H9 (cell line): ENCODE data around the gene NCOA1. TPM values are rescaled to one million over a fixed set of nuclear protein-coding genes. Genes with fewer than 3 reads are reported as not detected.

Experiments used
- DNase-seq: peaks from one replicate; pipeline ENCODE4 v3.0.0-alpha.2; 2017
- H2AFZ ChIP-seq: one replicate; pipeline ENCODE4 v1.6.1; 2013; ENCODE audit warnings: mild to moderate bottlenecking, low read length, control low read depth, moderate library complexity
- H2AK5ac ChIP-seq: 2 replicates; pipeline ENCODE4 v1.6.1; 2013; ENCODE audit warnings: low read length, control low read depth, mixed read lengths; ENCODE audit not compliant: insufficient read length
- H2BK120ac ChIP-seq: one replicate; pipeline ENCODE4 v1.6.1; 2013; ENCODE audit warnings: low read depth, mild to moderate bottlenecking, low read length, control low read depth, inconsistent platforms; ENCODE audit not compliant: poor library complexity, severe bottlenecking
- H2BK12ac ChIP-seq: 2 replicates; pipeline ENCODE4 v1.6.1; 2013; ENCODE audit warnings: low read length, control low read depth, mixed read lengths, low read depth; ENCODE audit not compliant: insufficient read length
- H2BK15ac ChIP-seq: 2 replicates; pipeline ENCODE4 v1.6.1; 2013; ENCODE audit warnings: low read depth, low read length, control low read depth
- H2BK20ac ChIP-seq: one replicate; pipeline ENCODE4 v1.6.1; 2013; ENCODE audit warnings: low read depth, mild to moderate bottlenecking, low read length, control low read depth, inconsistent platforms; ENCODE audit not compliant: poor library complexity, severe bottlenecking
- H2BK5ac ChIP-seq: 2 replicates; pipeline ENCODE4 v1.6.1; 2013; ENCODE audit warnings: low read length, control low read depth, mixed read lengths; ENCODE audit not compliant: insufficient read length
- H3K14ac ChIP-seq: 2 replicates; pipeline ENCODE4 v1.6.1; 2013; ENCODE audit warnings: low read length, control low read depth; ENCODE audit not compliant: insufficient read depth
- H3K18ac ChIP-seq: 2 replicates; pipeline ENCODE4 v1.6.1; 2013; ENCODE audit warnings: low read depth, mild to moderate bottlenecking, mixed read lengths, low read length, control low read depth; ENCODE audit not compliant: insufficient read length
- H3K23ac ChIP-seq: 2 replicates; pipeline ENCODE4 v1.6.1; 2013; ENCODE audit warnings: low read length, control low read depth, mixed read lengths, low read depth; ENCODE audit not compliant: insufficient read length
- H3K23me2 ChIP-seq: 2 replicates; pipeline ENCODE4 v1.6.1; 2013; ENCODE audit warnings: low read depth, mild to moderate bottlenecking, mixed read lengths, low read length, control low read depth; ENCODE audit not compliant: insufficient read length, poor library complexity, severe bottlenecking
- H3K27ac ChIP-seq: 2 replicates; pipeline ENCODE4 v1.5.1; 2013; ENCODE audit warnings: low read length, control low read depth, mixed read lengths, low read depth; ENCODE audit not compliant: insufficient read length
- H3K27me3 ChIP-seq: 2 replicates; pipeline ENCODE4 v1.6.1; 2013; ENCODE audit warnings: low read length, control low read depth, inconsistent platforms; ENCODE audit not compliant: insufficient read depth
- H3K4ac ChIP-seq: 2 replicates; pipeline ENCODE4 v1.6.1; 2013; ENCODE audit warnings: low read depth, mild to moderate bottlenecking, control low read depth, inconsistent platforms, low read length, moderate library complexity
- H3K4me1 ChIP-seq: 2 replicates; pipeline ENCODE4 v1.6.1; 2013; ENCODE audit warnings: low read length, control low read depth, inconsistent platforms; ENCODE audit not compliant: insufficient read depth
- H3K4me2 ChIP-seq: 2 replicates; pipeline ENCODE4 v1.6.1; 2013; ENCODE audit warnings: low read length, control low read depth, mixed read lengths; ENCODE audit not compliant: insufficient read length, insufficient read depth
- H3K56ac ChIP-seq: 2 replicates; pipeline ENCODE4 v1.6.1; 2013; ENCODE audit warnings: low read depth, mild to moderate bottlenecking, mixed read lengths, low read length, control low read depth; ENCODE audit not compliant: insufficient read length
- H3K79me1 ChIP-seq: 2 replicates; pipeline ENCODE4 v1.6.1; 2013; ENCODE audit warnings: low read depth, mild to moderate bottlenecking, moderate library complexity, low read length, control low read depth, inconsistent platforms; ENCODE audit not compliant: insufficient read depth, poor library complexity, severe bottlenecking
- H3K79me2 ChIP-seq: 2 replicates; pipeline ENCODE4 v1.6.1; 2013; ENCODE audit warnings: low read length, control low read depth, inconsistent platforms; ENCODE audit not compliant: insufficient read depth
- H3K9ac ChIP-seq: 2 replicates; pipeline ENCODE4 v1.6.1; 2013; ENCODE audit warnings: low read length, control low read depth, mixed read lengths; ENCODE audit not compliant: insufficient read length; ENCODE audit errors: extremely low read depth
- H3K9me3 ChIP-seq: one replicate; pipeline ENCODE4 v1.6.1; 2013; ENCODE audit warnings: low read depth, low read length, inconsistent platforms; ENCODE audit not compliant: control insufficient read depth
- H3T11ph ChIP-seq: one replicate; pipeline ENCODE4 v1.6.1; 2013; ENCODE audit warnings: mild to moderate bottlenecking, low read length, control low read depth, inconsistent platforms
- H4K20me1 ChIP-seq: one replicate; pipeline ENCODE4 v1.6.1; 2013; ENCODE audit not compliant: control insufficient read depth, insufficient read length, insufficient read depth
- H4K5ac ChIP-seq: 2 replicates; pipeline ENCODE4 v1.6.1; 2013; ENCODE audit warnings: low read depth, mild to moderate bottlenecking, mixed read lengths, low read length, control low read depth; ENCODE audit not compliant: insufficient read length
- H4K8ac ChIP-seq: replicated peaks from 2 replicates; pipeline ENCODE4 v1.6.1; 2013; ENCODE audit warnings: low read length, control low read depth, mixed read lengths, low read depth; ENCODE audit not compliant: insufficient read length
- H4K91ac ChIP-seq: 2 replicates; pipeline ENCODE4 v1.6.1; 2013; ENCODE audit warnings: low read depth, mild to moderate bottlenecking, moderate library complexity, mixed read lengths, low read length, control low read depth; ENCODE audit not compliant: insufficient read length
- H3K27ac Mint-ChIP-seq, 3 experiments: 2 replicates in 2 of 3; 3 replicates in 1 of 3; pipeline ENCODE4 v1.8.0; 2020 to 2021; ENCODE audit warnings: mixed read lengths in 3 of 3, mild to moderate bottlenecking in 1 of 3, moderate library complexity in 1 of 3
- H3K27me3 Mint-ChIP-seq: 2 replicates; pipeline ENCODE4 v1.8.0; 2021; ENCODE audit warnings: low read depth, mild to moderate bottlenecking, moderate library complexity, mixed read lengths
- H3K36me3 Mint-ChIP-seq, 3 experiments: 2 replicates in 2 of 3; 3 replicates in 1 of 3; pipeline ENCODE4 v1.8.0; 2020 to 2021; ENCODE audit warnings: low read depth in 3 of 3, mixed read lengths in 3 of 3; ENCODE audit not compliant: insufficient read depth in 1 of 3
- H3K4me1 Mint-ChIP-seq, 2 experiments: 2 replicates each; pipeline ENCODE4 v1.8.0; 2020; ENCODE audit warnings: mixed read lengths in 2 of 2
- H3K4me3 Mint-ChIP-seq, 2 experiments: 2 replicates in 1 of 2; 3 replicates in 1 of 2; pipeline ENCODE4 v1.8.0; 2020 to 2021; ENCODE audit warnings: mild to moderate bottlenecking in 2 of 2, mixed read lengths in 2 of 2, moderate library complexity in 1 of 2
- H3K9me3 Mint-ChIP-seq, 2 experiments: 2 replicates in 1 of 2; 3 replicates in 1 of 2; pipeline ENCODE4 v1.8.0; 2020; ENCODE audit warnings: mild to moderate bottlenecking in 2 of 2, mixed read lengths in 2 of 2, moderate library complexity in 1 of 2
- CTCF ChIP-seq: fragments of 200-600 bp; sonication (generic); conservative IDR thresholded peaks from 3 replicates; pipeline ENCODE4 v1.8.0; 2021; ENCODE audit warnings: antibody characterized with exemption, mild to moderate bottlenecking
- WGBS: extraction: QIAGEN DNeasy Blood & Tissue Kit; methylation state at CpG from one replicate; pipeline ENCODE4 v1.1.7; 2013; ENCODE audit warnings: missing lambda C conversion rate, low lambda C conversion rate, mixed read lengths; ENCODE audit not compliant: insufficient read length; ENCODE audit errors: extremely low coverage; 5-methylcytosine and 5-hydroxymethylcytosine counted together
- total RNA-seq: library from RNA; stranded (reverse); gene quantifications from 2 replicates; pipeline ENCODE4 v1.2.1, GENCODE V29; 2021

NCOA1 gene
- total RNA-seq, 1 experiment from 2014 or later = 14.8 TPM

- no peak overlapping the region for H3T11ph ChIP-seq
- no peak overlapping the region for H2BK15ac ChIP-seq
- H3K27me3 ChIP-seq = no peaks in the 10 kb centered on the region
- no peak overlapping the region for H3K56ac ChIP-seq
- H3K79me1 ChIP-seq = no peaks in the 10 kb centered on the region
- no peak overlapping the region for H3K14ac ChIP-seq
- no peak overlapping the region for H3K18ac ChIP-seq
- no peak overlapping the region for H2BK12ac ChIP-seq
- no peak overlapping the region for H3K27ac Mint-ChIP-seq
- no peak overlapping the region for H3K23ac ChIP-seq
- peaks cover 42 to 56% of the 10 kb centered on the region in 2 experiments for H3K9me3 Mint-ChIP-seq
- no peak overlapping the region for H2AK5ac ChIP-seq
- H3K4me1 ChIP-seq = no peaks in the 10 kb centered on the region
- peaks cover 18 to 45% (median 24%) of the 10 kb centered on the region in 3 experiments for H3K36me3 Mint-ChIP-seq
- no peak overlapping the region for H3K27ac ChIP-seq
- H3K27me3 Mint-ChIP-seq = no peaks in the 10 kb centered on the region
- H2BK20ac ChIP-seq = no peak overlapping the region
- H2BK120ac ChIP-seq = no peak overlapping the region
- no peaks in the 10 kb centered on the region for H3K23me2 ChIP-seq
- H3K4me3 Mint-ChIP-seq = no peak overlapping the region
- H4K8ac ChIP-seq = no peak overlapping the region
- no peak for DNase-seq
- no peaks in the 10 kb centered on the region; the same call in 1 of the 2 replicates for H3K79me2 ChIP-seq
- H3K4me1 Mint-ChIP-seq = no peaks in the 10 kb centered on the region
- no peak overlapping the region for H2BK5ac ChIP-seq
- no peak overlapping the region for H3K4ac ChIP-seq
- no CpG with 5 or more reads among the region's 1 CpG for WGBS
- H2AFZ ChIP-seq = no peak overlapping the region
- no peak for TF ChIP-seq CTCF
- no peaks in the 10 kb centered on the region for H4K20me1 ChIP-seq
- H3K4me2 ChIP-seq = no peak overlapping the region
- H4K5ac ChIP-seq = no peak overlapping the region
- H3K9me3 ChIP-seq = no peaks in the 10 kb centered on the region
- no peak overlapping the region for H3K9ac ChIP-seq
- no peak overlapping the region for H4K91ac ChIP-seq
Measured at GRCh38 chr2:24544456-24545115, 53.5 kb downstream of the NCOA1 start.
